GM12878 (cell line): ENCODE results near the gene ITSN1. TPM values are rescaled to one million over a fixed set of nuclear protein-coding genes. Genes with fewer than 3 reads are reported as not detected.
"Not testable (repeated sequence)": the region's sequence is repeated elsewhere in the genome, so short reads cannot be mapped to it uniquely, and the experiment has no call there.

Experiments
- ATAC-seq: fragments of 200-7000 bp; cut with Tn5 transposase; 3 replicates; pipeline ENCODE4 v1.9.1; 2020; ENCODE audit warnings: mild to moderate bottlenecking, moderate library complexity
- BruUV-seq: library from RNA; stranded (reverse); fragments of 400-500 nt; replicated peaks from 2 replicates; lab custom pipeline; 2021; lab: Mats Ljungman, UMichigan
- CTCF ChIA-PET: fragments of 300-600 bp; sonication (Branson Sonifier 250); formaldehyde crosslinking; extraction: SDS; loops from one replicate; lab custom pipeline; 2021; ENCODE audit warnings: inconsistent platforms; lab: Yijun Ruan, JAX
- POLR2A ChIA-PET: fragments of 350-600 bp; formaldehyde crosslinking; extraction: SDS; loops from one replicate; lab custom pipeline; 2021; ENCODE audit warnings: inconsistent platforms; lab: Charles Lee
- RAD21 ChIA-PET: fragments of 300-600 bp; sonication (Branson Sonifier 250); formaldehyde crosslinking; loops from one replicate; lab custom pipeline; 2023; ENCODE audit warnings: antibody characterized with exemption; ENCODE audit not compliant: unreplicated experiment; lab: Charles Lee
- SMC1A ChIA-PET: fragments of 300-600 bp; sonication (Branson Sonifier 250); formaldehyde crosslinking; loops from one replicate; lab custom pipeline; 2023; ENCODE audit not compliant: unreplicated experiment, uncharacterized antibody; lab: Charles Lee
- DNase-seq: peaks from one replicate; pipeline ENCODE4 v3.0.0-alpha.2; 2011; ENCODE audit warnings: low read depth, low spot score
- FAIRE-seq: peaks from 3 replicates; lab custom pipeline; 2011; peaks lifted over from hg19 to GRCh38; lab: Jason Lieb, UNC
- H2AFZ ChIP-seq: 2 replicates; pipeline ENCODE4 v1.6.0; 2011; ENCODE audit warnings: low read depth, low read length, control low read depth; ENCODE audit not compliant: control insufficient read depth
- H3K27ac ChIP-seq: 2 replicates; pipeline ENCODE4 v1.5.1; 2011; ENCODE audit warnings: control low read depth; ENCODE audit not compliant: control insufficient read depth, insufficient read depth
- H3K27me3 ChIP-seq, 2 experiments: replicated peaks in 1 of 2; 2 replicates each; pipeline versions ENCODE4 v1.6.0 to v1.6.1; 2011; ENCODE audit warnings: low read length in 1 of 2; ENCODE audit not compliant: control insufficient read depth in 2 of 2, insufficient read depth in 2 of 2
- H3K36me3 ChIP-seq, 2 experiments: 2 replicates each; pipeline ENCODE4 v1.5.1; 2011; ENCODE audit warnings: low read length in 1 of 2; ENCODE audit not compliant: control insufficient read depth in 2 of 2, insufficient read depth in 2 of 2
- H3K4me1 ChIP-seq: 2 replicates; pipeline ENCODE4 v1.6.1; 2011; ENCODE audit warnings: mild to moderate bottlenecking, low read length, moderate library complexity, mixed read lengths; ENCODE audit not compliant: control insufficient read depth, insufficient read depth
- H3K4me2 ChIP-seq: 2 replicates; pipeline ENCODE4 v1.6.0; 2011; ENCODE audit warnings: control low read depth; ENCODE audit not compliant: control insufficient read depth, insufficient read depth
- H3K4me3 ChIP-seq: fragments of 200-600 bp; sonication (generic); 2 replicates; pipeline ENCODE4 v1.5.1; 2016
- H3K79me2 ChIP-seq: 2 replicates; pipeline ENCODE4 v1.6.0; 2011; ENCODE audit warnings: low read length; ENCODE audit not compliant: control insufficient read depth, insufficient read depth
- H3K9ac ChIP-seq: 2 replicates; pipeline ENCODE4 v1.8.0; 2011; ENCODE audit warnings: low read length, control low read depth, mixed read lengths; ENCODE audit not compliant: control insufficient read depth, insufficient read depth
- H3K9me3 ChIP-seq: replicated peaks from 3 replicates; pipeline ENCODE4 v1.5.1; 2011; ENCODE audit warnings: mild to moderate bottlenecking, low read length; ENCODE audit not compliant: control insufficient read depth, insufficient read depth
- H4K20me1 ChIP-seq: 2 replicates; pipeline ENCODE4 v1.6.0; 2011; ENCODE audit not compliant: control insufficient read depth, insufficient read depth
- ATF7 ChIP-seq: fragments of 450-650 bp; IDR thresholded peaks from 2 replicates; pipeline ENCODE4 v1.6.1; 2016; ENCODE audit warnings: low read depth, mild to moderate bottlenecking
- CBX3 ChIP-seq: fragments of 200-600 bp; sonication (generic); IDR thresholded peaks from 2 replicates; pipeline ENCODE4 v1.6.1; 2016; ENCODE audit warnings: low read depth, borderline replicate concordance
- CREB1 ChIP-seq: IDR thresholded peaks from 2 replicates; pipeline ENCODE4 v1.6.1; 2012; ENCODE audit warnings: low read depth, mild to moderate bottlenecking, inconsistent platforms
- GATAD2B ChIP-seq: fragments of 450-650 bp; conservative IDR thresholded peaks from 2 replicates; pipeline ENCODE4 v1.6.1; 2017; ENCODE audit warnings: low read depth, mild to moderate bottlenecking, moderate library complexity
- HDAC2 ChIP-seq: fragments of 200-600 bp; sonication (generic); IDR thresholded peaks from 2 replicates; pipeline ENCODE4 v1.6.1; 2017
- MEF2A ChIP-seq: IDR thresholded peaks from 2 replicates; pipeline ENCODE4 v1.6.1; 2011; ENCODE audit warnings: low read depth, mild to moderate bottlenecking, low read length, moderate library complexity; ENCODE audit not compliant: insufficient read depth
- MTA2 ChIP-seq: fragments of 450-650 bp; IDR thresholded peaks from 2 replicates; pipeline ENCODE4 v1.6.1; 2016; ENCODE audit warnings: low read depth, mild to moderate bottlenecking, moderate library complexity
- PML ChIP-seq: IDR thresholded peaks from 2 replicates; pipeline ENCODE4 v1.6.1; 2012; ENCODE audit warnings: low read length, inconsistent platforms
- ZNF622 ChIP-seq: fragments of 450-650 bp; IDR thresholded peaks from 2 replicates; pipeline ENCODE4 v1.6.1; 2017; ENCODE audit warnings: mild to moderate bottlenecking, inconsistent platforms
- ZNF687 ChIP-seq: fragments of 450-650 bp; IDR thresholded peaks from 2 replicates; pipeline ENCODE4 v1.6.1; 2017; ENCODE audit warnings: mild to moderate bottlenecking, moderate library complexity
- WGBS: methylation state at CpG from one replicate; pipeline ENCODE4 v1.1.6; 2016; ENCODE audit warnings: low lambda C conversion rate; ENCODE audit not compliant: insufficient replicate concordance, insufficient coverage; ENCODE audit errors: missing lambda C conversion rate; 5-methylcytosine and 5-hydroxymethylcytosine counted together
- in situ Hi-C: fragments of 300-500 bp; cut with MboI; formaldehyde crosslinking; loops from 9 replicates; pipeline ENCODE4 v1.14.3; 2018; ENCODE audit warnings: mixed read lengths
- intact Hi-C: fragments of 100-400 bp; cut with micrococcal nuclease; formaldehyde crosslinking; loops from one replicate; pipeline ENCODE4 v1.14.2; 2022; ENCODE audit not compliant: unreplicated experiment
- polyA plus RNA-seq, 11 experiments: library from polyadenylated mRNA; depleted of rRNA in 4 of 11; unstranded in 6 of 11; stranded (reverse) in 5 of 11; fragments of >200 nt; fragmentation: Nextera tagmentation in 4 of 11; fragmentation: Illumina TruSeq in 1 of 11; extraction: Ambion mirVana in 4 of 11; extraction: Trizol in 1 of 11; gene quantifications; 1 replicate in 1 of 11; 2 replicates in 10 of 11; pipeline versions ENCODE4 v1.2.1 to v1.2.3, GENCODE V29; 2011 to 2016; ENCODE audit warnings: inconsistent platforms in 2 of 11, missing spikeins in 2 of 11, low read depth in 1 of 11
- total RNA-seq, 4 experiments: library from RNA; depleted of rRNA in 3 of 4; stranded (reverse); fragments of >200 nt in 3 of 4; fragmentation: Illumina TruSeq in 1 of 4; extraction: Trizol in 1 of 4; gene quantifications; 2 replicates each; pipeline versions ENCODE4 v1.2.1 to v1.2.3, GENCODE V29; 2013 to 2021

The ITSN1 gene
- total and polyA plus RNA-seq, 10 of the 15 experiments (the other 5 are each of a cell fraction or from before 2014, with no cell fraction given) = 0.89 to 10.6 (median 4.8) TPM

- no peak for TF ChIP-seq ATF7
- TF ChIP-seq MTA2 = no peak
- TF ChIP-seq PML = no peak
- no peak for TF ChIP-seq CBX3
- no peak for TF ChIP-seq ZNF687
- no peak for TF ChIP-seq CREB1
- no peak for TF ChIP-seq HDAC2
- TF ChIP-seq ZNF622 = no peak
- no peak for TF ChIP-seq GATAD2B
- no peak for TF ChIP-seq MEF2A
- ChIA-PET SMC1A (no interaction called here), CTCF (no interaction called here), POLR2A (no interaction called here), RAD21 (no interaction called here)
- intact Hi-C loops (no loop called here), in situ Hi-C loops (no loop called here)
- H4K20me1 ChIP-seq = no peaks in the 10 kb centered on the region
- no peaks in the 10 kb centered on the region for H3K79me2 ChIP-seq
- FAIRE-seq (no peak), ATAC-seq (no peak), DNase-seq (no peak)
- no peaks in the 10 kb centered on the region for H3K9me3 ChIP-seq
- no peak overlapping the region for H3K27ac ChIP-seq
- no peaks in the 10 kb centered on the region for H3K27me3 ChIP-seq
- no peaks in the 10 kb centered on the region for H3K36me3 ChIP-seq
- 92% methylated on average over 1 of the region's 1 CpG for WGBS
- H2AFZ ChIP-seq = no peak overlapping the region
- no peak overlapping the region for H3K4me3 ChIP-seq
- no peaks in the 10 kb centered on the region for H3K4me1 ChIP-seq
- no peak overlapping the region for H3K9ac ChIP-seq
- BruUV-seq = no TSS peak
- no peak overlapping the region for H3K4me2 ChIP-seq
These were observed 31.9 kb downstream of the ITSN1 start for GRCh38 chr21:33674226-33674625.

GRCh38 chr21:33676666-33677065 is 34.4 kb downstream of the ITSN1 start:
- ATAC-seq, BruUV-seq, H3K27ac ChIP-seq, H3K4me2 ChIP-seq, H3K36me3 ChIP-seq, H3K4me1 ChIP-seq, H2AFZ ChIP-seq, H3K4me3 ChIP-seq, H3K9ac ChIP-seq, H4K20me1 ChIP-seq, FAIRE-seq, in situ Hi-C loops, RAD21 ChIA-PET, intact Hi-C loops, H3K27me3 ChIP-seq, POLR2A ChIA-PET, H3K9me3 ChIP-seq, H3K79me2 ChIP-seq, CTCF ChIA-PET, SMC1A ChIA-PET, DNase-seq: not testable (repeated sequence)
- 48% methylated on average over 5 of the region's 5 CpGs for WGBS
